Upper lobe of left lung (tissue), 4 donors: Measurements from ENCODE around the gene UPK1A.

Source experiments
- CTCF ChIP-seq, 6 experiments: fragments of 450-650 bp in 4 of 6; fragments of 200-600 bp in 2 of 6; sonication (generic) in 2 of 6; IDR thresholded peaks; one replicate each; pipeline ENCODE4 v1.5.1; 2016 to 2019; ENCODE audit warnings: antibody characterized with exemption in 6 of 6
- POLR2AphosphoS5 ChIP-seq, 2 donors: sonication (generic); formaldehyde crosslinking; IDR thresholded peaks; one replicate each; pipeline ENCODE4 v1.5.1; 2017; ENCODE audit warnings: antibody characterized with exemption in 2 of 2

GRCh38 chr19:35665604-35666003 is 713 bp upstream of the UPK1A start:
- TF ChIP-seq CTCF (IDR thresholded peaks at IDR 0.05) (no peak), POLR2AphosphoS5 (IDR thresholded peaks at IDR 0.05) (no peak)
